Measurements from ENCODE around the gene CHRM3. TPM values are rescaled to one million over a fixed set of nuclear protein-coding genes. Genes with fewer than 3 reads are reported as not detected.
"Not testable (repeated sequence)": the region's sequence is repeated elsewhere in the genome, so short reads cannot be mapped to it uniquely, and the experiment has no call there.

Gene CHRM3
- total RNA-seq, 1 donor from 2014 or later: 6.0 TPM

DNA sequence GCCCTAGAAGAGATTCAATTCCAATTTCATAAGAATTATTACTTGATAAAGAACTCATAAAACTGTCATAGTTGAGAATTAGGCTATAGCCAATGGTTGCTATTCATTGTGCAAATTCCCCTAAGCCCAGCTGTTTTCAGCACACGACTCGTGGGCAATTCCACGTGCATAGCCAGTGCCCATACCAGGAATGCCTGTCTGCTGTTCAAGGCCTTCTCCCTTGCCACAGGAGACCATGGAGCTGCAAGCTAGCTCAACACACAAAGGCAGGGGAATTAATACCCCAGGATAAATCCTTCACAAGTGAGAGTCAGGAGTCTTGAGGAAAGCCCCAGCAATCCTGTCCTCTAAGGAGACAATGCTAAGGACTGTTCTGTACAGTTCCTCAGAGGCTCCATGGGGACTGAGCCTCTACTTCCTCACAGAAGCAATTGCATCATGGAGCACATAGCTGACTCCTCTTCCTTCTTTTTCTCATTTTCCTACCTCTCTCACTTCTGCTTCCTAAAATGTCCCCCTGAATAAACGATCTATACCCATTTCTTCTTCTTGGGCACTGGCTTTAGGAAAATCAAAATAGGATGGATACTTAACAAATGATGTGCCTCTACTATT, 19.1 kb upstream of the CHRM3 start:
- no peak for DNase-seq
- Histone ChIP-seq H3K36me3 (no peaks in the 10 kb centered on the region), H3K27ac (no peak overlapping the region), H3K9me3 (no peaks in the 10 kb centered on the region), H3K4me1 (no peaks in the 10 kb centered on the region), H3K27me3 (ENCODE audit: low read depth) (no peaks in the 10 kb centered on the region), H3K4me3 (no peak overlapping the region)
- ATAC-seq: peak; percentile 51 to 55
- intact Hi-C loops (cut with DNase I): no loop called here
- TF ChIP-seq, protein P1, sequence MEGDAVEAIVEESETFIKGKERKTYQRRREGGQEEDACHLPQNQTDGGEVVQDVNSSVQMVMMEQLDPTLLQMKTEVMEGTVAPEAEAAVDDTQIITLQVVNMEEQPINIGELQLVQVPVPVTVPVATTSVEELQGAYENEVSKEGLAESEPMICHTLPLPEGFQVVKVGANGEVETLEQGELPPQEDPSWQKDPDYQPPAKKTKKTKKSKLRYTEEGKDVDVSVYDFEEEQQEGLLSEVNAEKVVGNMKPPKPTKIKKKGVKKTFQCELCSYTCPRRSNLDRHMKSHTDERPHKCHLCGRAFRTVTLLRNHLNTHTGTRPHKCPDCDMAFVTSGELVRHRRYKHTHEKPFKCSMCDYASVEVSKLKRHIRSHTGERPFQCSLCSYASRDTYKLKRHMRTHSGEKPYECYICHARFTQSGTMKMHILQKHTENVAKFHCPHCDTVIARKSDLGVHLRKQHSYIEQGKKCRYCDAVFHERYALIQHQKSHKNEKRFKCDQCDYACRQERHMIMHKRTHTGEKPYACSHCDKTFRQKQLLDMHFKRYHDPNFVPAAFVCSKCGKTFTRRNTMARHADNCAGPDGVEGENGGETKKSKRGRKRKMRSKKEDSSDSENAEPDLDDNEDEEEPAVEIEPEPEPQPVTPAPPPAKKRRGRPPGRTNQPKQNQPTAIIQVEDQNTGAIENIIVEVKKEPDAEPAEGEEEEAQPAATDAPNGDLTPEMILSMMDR (IDR thresholded peaks at IDR 0.05): no peak

DNA sequence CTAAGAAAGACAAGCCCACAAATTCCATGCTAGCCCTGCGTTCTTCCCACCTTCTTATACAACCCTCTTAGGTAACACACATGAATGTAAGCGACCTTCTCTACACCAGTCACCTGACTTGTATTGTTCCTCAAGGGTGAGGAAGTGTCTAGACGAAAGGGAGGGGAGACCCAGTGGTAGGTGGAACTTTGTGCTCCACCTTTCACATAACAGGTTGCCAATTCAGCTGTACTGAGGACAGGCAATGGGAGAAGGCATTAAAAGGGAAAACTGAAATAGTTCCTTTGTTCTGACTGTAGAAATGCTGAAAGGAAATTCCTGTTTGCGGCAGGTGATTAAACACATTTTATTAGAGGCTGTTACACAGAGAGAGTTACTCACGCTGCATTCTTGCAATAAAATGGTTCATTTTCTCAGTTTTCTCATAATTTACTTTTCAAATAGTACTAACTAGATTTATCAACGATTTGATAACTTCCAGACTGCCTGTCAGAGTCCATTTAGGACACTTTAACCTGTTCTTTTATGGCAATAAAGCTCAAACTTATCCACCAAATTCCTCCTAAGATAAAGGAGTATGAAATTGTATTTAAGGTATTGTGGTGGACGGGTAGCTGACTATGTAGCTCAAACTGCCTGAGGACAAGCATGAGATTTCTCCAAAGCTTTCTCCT, 17.8 kb upstream of the CHRM3 start:
- H3K27me3 ChIP-seq (ENCODE audit: low read depth): no peaks in the 10 kb centered on the region
- H3K36me3 ChIP-seq: no peaks in the 10 kb centered on the region
- H3K4me3 ChIP-seq: no peak overlapping the region
- H3K9me3 ChIP-seq: no peaks in the 10 kb centered on the region
- intact Hi-C loops (cut with DNase I): no loop called here
- no peak overlapping the region for H3K27ac ChIP-seq
- no peaks in the 10 kb centered on the region for H3K4me1 ChIP-seq
- peak in 1 of 2 donors; percentile 52 for ATAC-seq
- no peak for DNase-seq
- TF ChIP-seq, protein P1 (IDR thresholded peaks at IDR 0.05): no peak

DNA sequence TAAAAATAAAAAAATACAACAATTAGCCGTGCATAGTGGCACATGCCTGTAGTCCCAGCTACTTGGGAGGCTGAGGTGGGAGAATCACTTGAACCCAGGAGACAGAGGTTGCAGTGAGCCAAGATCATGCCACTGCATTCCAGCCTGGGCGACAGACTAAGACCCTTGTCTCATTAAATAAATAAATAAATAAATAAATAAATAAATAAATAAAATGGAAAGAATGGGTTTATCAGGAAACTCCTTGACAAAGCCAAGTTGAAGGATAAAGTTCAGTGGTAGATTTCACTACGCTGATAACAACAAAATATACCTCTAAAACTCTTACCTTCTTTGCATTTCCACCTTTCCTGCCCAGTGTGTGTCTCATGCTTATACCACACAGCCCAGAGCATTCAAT, 15.5 kb upstream of the CHRM3 start:
- H3K27ac ChIP-seq; H3K4me1 ChIP-seq; H3K4me3 ChIP-seq; ATAC-seq; H3K9me3 ChIP-seq; H3K36me3 ChIP-seq; DNase-seq; H3K27me3 ChIP-seq (ENCODE audit: low read depth); intact Hi-C loops (cut with DNase I): not testable (repeated sequence)

DNA sequence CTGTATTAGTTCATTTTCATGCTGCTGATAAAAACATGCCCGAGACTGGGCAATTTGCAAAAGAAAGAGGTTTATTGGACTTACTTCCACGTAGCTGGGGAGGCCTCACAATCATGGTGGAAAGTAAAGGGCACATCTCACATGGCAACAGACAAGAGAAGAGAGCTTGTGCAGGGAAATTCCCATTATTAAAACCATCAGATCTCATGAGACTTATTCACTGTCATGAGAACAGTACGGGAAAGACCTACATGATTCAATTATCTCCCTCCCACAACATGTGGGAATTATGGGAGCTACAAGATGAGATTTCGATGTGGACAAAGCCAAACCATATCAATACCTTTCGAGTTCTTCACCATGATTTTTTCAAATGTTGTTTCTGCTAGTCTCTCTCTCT, 3.7 kb upstream of the CHRM3 start:
- DNase-seq (no peak), ATAC-seq (no peak)
- intact Hi-C loops (cut with DNase I): no loop called here
- Histone ChIP-seq H3K4me3 (no peak overlapping the region), H3K27me3 (ENCODE audit: low read depth) (peaks cover 27% of the 10 kb centered on the region), H3K4me1 (peaks cover 15% of the 10 kb centered on the region), H3K36me3 (no peaks in the 10 kb centered on the region), H3K27ac (no peak overlapping the region), H3K9me3 (no peaks in the 10 kb centered on the region)
- TF ChIP-seq, protein P1 (IDR thresholded peaks at IDR 0.05): no peak

DNA sequence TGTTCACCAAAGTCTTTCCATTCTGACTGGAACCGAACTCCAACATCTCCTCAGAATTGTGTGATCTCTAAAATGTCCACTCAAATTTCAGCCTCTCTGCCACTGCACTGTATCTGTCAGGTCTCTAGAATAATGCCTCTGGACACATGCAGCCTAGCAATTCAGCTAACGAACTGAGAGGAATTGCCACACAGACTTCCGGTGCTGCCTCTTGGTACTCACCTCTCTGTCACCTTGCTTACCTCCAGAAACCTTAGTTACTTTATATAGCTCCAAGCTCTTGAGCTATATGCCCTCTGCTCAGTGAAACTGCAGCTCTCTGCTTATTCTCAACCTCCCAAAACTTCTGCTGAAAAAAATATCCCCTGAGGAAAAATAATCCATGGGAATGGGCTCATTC, 2.7 kb upstream of the CHRM3 start:
- ATAC-seq: no peak
- Histone ChIP-seq H3K36me3 (no peaks in the 10 kb centered on the region), H3K27me3 (ENCODE audit: low read depth) (peaks cover 38% of the 10 kb centered on the region), H3K4me1 (peaks cover 25% of the 10 kb centered on the region), H3K9me3 (no peaks in the 10 kb centered on the region), H3K27ac (no peak overlapping the region), H3K4me3 (no peak overlapping the region)
- intact Hi-C loops (cut with DNase I): no loop called here
- DNase-seq: no peak
- TF ChIP-seq, protein P1 (IDR thresholded peaks at IDR 0.05): no peak
